Panc1 (cell line): ENCODE measurements around the gene FAM222B. TPM values are rescaled to one million over a fixed set of nuclear protein-coding genes. Genes with fewer than 3 reads are reported as not detected.

ENCODE experiments used
- ATAC-seq: fragments of 200-7000 bp; cut with Tn5 transposase; 2 replicates; pipeline ENCODE4 v1.9.1; 2020; ENCODE audit warnings: mild to moderate bottlenecking, moderate library complexity
- BruUV-seq: library from RNA; stranded (reverse); fragments of 400-500 nt; replicated peaks from 2 replicates; lab custom pipeline; 2021; lab: Mats Ljungman, UMichigan
- CTCF ChIA-PET: fragments of 300-600 bp; sonication (Branson Sonifier 250); formaldehyde crosslinking; loops from one replicate; lab custom pipeline; 2022; ENCODE audit warnings: antibody characterized with exemption; lab: Charles Lee
- POLR2A ChIA-PET: fragments of 300-600 bp; sonication (Branson Sonifier 250); formaldehyde crosslinking; loops from one replicate; lab custom pipeline; 2022; ENCODE audit warnings: antibody characterized with exemption; lab: Charles Lee
- DNase-seq: peaks from one replicate; pipeline ENCODE4 v3.0.0-alpha.2; 2010; ENCODE audit warnings: low read depth, low spot score
- H3K27ac ChIP-seq: 2 replicates; pipeline ENCODE4 v1.5.1; 2011; ENCODE audit warnings: mild to moderate bottlenecking, low read length, inconsistent platforms
- H3K27me3 ChIP-seq: fragments of 200-500 bp; sonication (Bioruptor generic); 2 replicates; pipeline ENCODE4 v1.6.0; 2014; ENCODE audit warnings: low read length, inconsistent platforms; ENCODE audit not compliant: control insufficient read depth, insufficient read depth
- H3K36me3 ChIP-seq: fragments of 200-500 bp; sonication (Bioruptor generic); 2 replicates; pipeline ENCODE4 v1.5.1; 2014; ENCODE audit warnings: inconsistent platforms, mild to moderate bottlenecking, low read length, moderate library complexity; ENCODE audit not compliant: control insufficient read depth, insufficient read depth
- H3K4me1 ChIP-seq: 2 replicates; pipeline ENCODE4 v1.5.1; 2011; ENCODE audit warnings: inconsistent platforms, mild to moderate bottlenecking, low read length, moderate library complexity; ENCODE audit not compliant: control insufficient read depth, insufficient read depth
- H3K4me3 ChIP-seq, 2 experiments: 2 replicates each; pipeline ENCODE4 v1.5.1; 2011 to 2012; ENCODE audit warnings: low read depth in 2 of 2, low read length in 2 of 2, mild to moderate bottlenecking in 2 of 2, inconsistent platforms in 1 of 2, moderate library complexity in 1 of 2
- H3K9me3 ChIP-seq: fragments of 200-500 bp; sonication (Bioruptor generic); 2 replicates; pipeline ENCODE4 v1.5.1; 2014; ENCODE audit warnings: low read depth, mild to moderate bottlenecking, inconsistent platforms, low read length, moderate library complexity; ENCODE audit not compliant: control insufficient read depth, insufficient read depth
- CTCF ChIP-seq: fragments of 450-650 bp; IDR thresholded peaks from 2 replicates; pipeline ENCODE4 v1.5.1; 2017; ENCODE audit warnings: mild to moderate bottlenecking
- POLR2AphosphoS5 ChIP-seq: IDR thresholded peaks from 2 replicates; pipeline ENCODE4 v1.6.1; 2012; ENCODE audit warnings: mild to moderate bottlenecking, low read depth, low read length, moderate library complexity
- REST ChIP-seq, 2 experiments: IDR thresholded peaks; 2 replicates each; pipeline ENCODE4 v1.6.1; 2011 to 2012; ENCODE audit warnings: low read depth in 2 of 2, control low read depth in 1 of 2, low read length in 1 of 2, mild to moderate bottlenecking in 1 of 2, moderate library complexity in 1 of 2; ENCODE audit not compliant: insufficient read depth in 1 of 2
- SIN3A ChIP-seq: IDR thresholded peaks from 2 replicates; pipeline ENCODE4 v1.6.1; 2012; ENCODE audit warnings: low read depth, mild to moderate bottlenecking, low read length, moderate library complexity, borderline replicate concordance; ENCODE audit not compliant: insufficient read depth
- TCF7L2 ChIP-seq: IDR thresholded peaks from 2 replicates; pipeline ENCODE4 v1.6.1; 2011; ENCODE audit warnings: mild to moderate bottlenecking, low read depth, low read length, inconsistent platforms
- in situ Hi-C: cut with HindIII; loops from 2 replicates; pipeline ENCODE4 v1.10.0; 2016; ENCODE audit warnings: low sequenced_read_pairs, low pct_unique_long_range_greater_than_20kb
- intact Hi-C: fragments of 100-400 bp; cut with micrococcal nuclease; formaldehyde crosslinking; loops from one replicate; pipeline ENCODE4 v1.10.0; 2022; ENCODE audit not compliant: unreplicated experiment
- total RNA-seq: library from RNA; stranded (reverse); gene quantifications from one replicate; pipeline ENCODE4 v1.2.1, GENCODE V29; 2021; ENCODE audit not compliant: unreplicated experiment

The FAM222B gene
- total RNA-seq, 1 experiment from 2014 or later = 38.5 TPM

- Histone ChIP-seq H3K27ac (peak overlapping the region; percentile 32; the same call in 1 of the 2 replicates), H3K9me3 (no peaks in the 10 kb centered on the region), H3K27me3 (no peaks in the 10 kb centered on the region), H3K4me1 (peaks cover 5% of the 10 kb centered on the region; the same call in 1 of the 2 replicates), H3K36me3 (no peaks in the 10 kb centered on the region; the same call in 1 of the 2 replicates), H3K4me3 (no peak overlapping the region)
- ChIA-PET POLR2A (no interaction called here), CTCF (interaction anchor here (0.6 to 1.0 kb wide), 3 partner anchors 80 to 111 kb away, joined by 3 to 8 read pairs (median 3); no protein-coding TSS in a partner anchor)
- DNase-seq = no peak
- no peak for TF ChIP-seq POLR2AphosphoS5
- no peak for TF ChIP-seq REST (IDR thresholded peaks at IDR 0.05; ENCODE audit: insufficient read depth in 1 of 2, low read depth in 2 of 2, low read length in 1 of 2)
- no peak for TF ChIP-seq TCF7L2
- TF ChIP-seq SIN3A = no peak
- ATAC-seq = no peak
- BruUV-seq = no TSS peak
- in situ Hi-C loops = no loop called here
- intact Hi-C loops = loop anchor here (10.0 kb wide), 1 partner anchor 61 kb away; the partner anchor contains the start of gene DHRS13
These were observed 1.2 kb upstream of the FAM222B start for GRCh38 chr17:28843816-28844148.

- intact Hi-C loops = loop anchor here (10.0 kb wide), 1 partner anchor 63 kb away; the partner anchor contains the start of gene DHRS13
- POLR2A ChIA-PET = interaction anchor here (0.5 to 1.2 kb wide), 3 partner anchors 8 to 28 kb away, joined by 3 to 7 read pairs (median 7); no protein-coding TSS in a partner anchor
- Histone ChIP-seq H3K27me3 (no peaks in the 10 kb centered on the region), H3K4me3 (peak overlapping the region; percentile 82 to 85), H3K27ac (peak overlapping the region; percentile 96), H3K9me3 (no peaks in the 10 kb centered on the region), H3K4me1 (peaks cover 5% of the 10 kb centered on the region; the same call in 1 of the 2 replicates), H3K36me3 (no peaks in the 10 kb centered on the region; the same call in 1 of the 2 replicates)
- TSS peak; percentile 96 for BruUV-seq
- CTCF ChIA-PET = interaction anchor here (0.9 to 1.2 kb wide), 4 partner anchors 13 to 115 kb away, joined by 3 to 5 read pairs (median 4); no protein-coding TSS in a partner anchor
- no peak for DNase-seq
- peak; percentile 17; the same call in 1 of the 2 replicates for ATAC-seq
- in situ Hi-C loops = no loop called here
- no peak for TF ChIP-seq TCF7L2
- TF ChIP-seq POLR2AphosphoS5 = no peak
- no peak for TF ChIP-seq REST (IDR thresholded peaks at IDR 0.05; ENCODE audit: insufficient read depth in 1 of 2, low read depth in 2 of 2, low read length in 1 of 2)
- no peak for TF ChIP-seq CTCF
- no peak for TF ChIP-seq SIN3A
These were observed 699 bp downstream of the FAM222B start for GRCh38 chr17:28841901-28842281.
